Measurements from ENCODE around the gene ZNF367. TPM values are rescaled to one million over a fixed set of nuclear protein-coding genes. Genes with fewer than 3 reads are reported as not detected.

ZNF367 gene
- total RNA-seq, 1 donor from 2014 or later = 0.74 TPM

GRCh38 chr9:96395964-96396363 is 22.2 kb downstream of the ZNF367 start:
- H3K4me3 ChIP-seq = no peak overlapping the region
- no peaks in the 10 kb centered on the region for H3K27me3 ChIP-seq
- H3K27ac ChIP-seq = no peak overlapping the region
- TF ChIP-seq POLR2AphosphoS5 (IDR thresholded peaks at IDR 0.05; ENCODE audit: insufficient read depth in 1 of 2, low read depth in 1 of 2) (no peak), POLR2A (IDR thresholded peaks at IDR 0.05) (no peak), CTCF (IDR thresholded peaks at IDR 0.05) (no peak)
- H3K4me1 ChIP-seq = no peaks in the 10 kb centered on the region
- H3K36me3 ChIP-seq = no peaks in the 10 kb centered on the region
- DNase-seq (ENCODE audit: extremely low spot score in 2 of 2) = no peak
- H3K9me3 ChIP-seq = no peaks in the 10 kb centered on the region
- intact Hi-C loops (cut with DNase I) = no loop called here

- Histone ChIP-seq H3K27ac (no peak overlapping the region), H3K4me1 (no peaks in the 10 kb centered on the region), H3K27me3 (no peaks in the 10 kb centered on the region), H3K9me3 (no peaks in the 10 kb centered on the region), H3K36me3 (no peaks in the 10 kb centered on the region), H3K4me3 (no peak overlapping the region)
- no peak for DNase-seq (ENCODE audit: extremely low spot score in 2 of 2)
- TF ChIP-seq CTCF (IDR thresholded peaks at IDR 0.05) (no peak), POLR2A (IDR thresholded peaks at IDR 0.05) (no peak), POLR2AphosphoS5 (IDR thresholded peaks at IDR 0.05; ENCODE audit: insufficient read depth in 1 of 2, low read depth in 1 of 2) (no peak)
- intact Hi-C loops (cut with DNase I) = no loop called here
These were observed 23.2 kb downstream of the ZNF367 start for GRCh38 chr9:96394832-96395496.

- H3K36me3 ChIP-seq = no peaks in the 10 kb centered on the region
- no peak for DNase-seq (ENCODE audit: extremely low spot score in 2 of 2)
- no peaks in the 10 kb centered on the region for H3K4me1 ChIP-seq
- no peak overlapping the region for H3K4me3 ChIP-seq
- intact Hi-C loops (cut with DNase I) = no loop called here
- no peak overlapping the region for H3K27ac ChIP-seq
- H3K27me3 ChIP-seq = no peaks in the 10 kb centered on the region
- H3K9me3 ChIP-seq = no peaks in the 10 kb centered on the region
- no peak for TF ChIP-seq POLR2AphosphoS5 (IDR thresholded peaks at IDR 0.05; ENCODE audit: insufficient read depth in 1 of 2, low read depth in 1 of 2)
- TF ChIP-seq POLR2A (IDR thresholded peaks at IDR 0.05) = no peak
- TF ChIP-seq CTCF (IDR thresholded peaks at IDR 0.05) = no peak
These were observed 25.9 kb downstream of the ZNF367 start for GRCh38 chr9:96392263-96392662.

- Histone ChIP-seq H3K27ac (no peak overlapping the region), H3K4me1 (no peaks in the 10 kb centered on the region), H3K27me3 (no peaks in the 10 kb centered on the region), H3K4me3 (no peak overlapping the region), H3K36me3 (no peaks in the 10 kb centered on the region), H3K9me3 (no peaks in the 10 kb centered on the region)
- no peak for DNase-seq (ENCODE audit: extremely low spot score in 2 of 2)
- intact Hi-C loops (cut with DNase I) = no loop called here
- TF ChIP-seq POLR2AphosphoS5 (IDR thresholded peaks at IDR 0.05; ENCODE audit: insufficient read depth in 1 of 2, low read depth in 1 of 2) = no peak
- TF ChIP-seq POLR2A (IDR thresholded peaks at IDR 0.05) = no peak
- no peak for TF ChIP-seq CTCF (IDR thresholded peaks at IDR 0.05)
These were observed 27.0 kb downstream of the ZNF367 start for GRCh38 chr9:96391021-96391765.

GRCh38 chr9:96388144-96388543 is 30.0 kb downstream of the ZNF367 start:
- no peak overlapping the region for H3K27ac ChIP-seq

More at GRCh38 chr9:96388144-96388543, 30.0 kb downstream of the ZNF367 start:
- TF ChIP-seq POLR2AphosphoS5 (IDR thresholded peaks at IDR 0.05; ENCODE audit: insufficient read depth in 1 of 2, low read depth in 1 of 2) = no peak
- TF ChIP-seq CTCF (IDR thresholded peaks at IDR 0.05) = no peak
- TF ChIP-seq POLR2A (IDR thresholded peaks at IDR 0.05) = no peak
- no peak overlapping the region for H3K4me3 ChIP-seq
- no peaks in the 10 kb centered on the region for H3K36me3 ChIP-seq
- H3K9me3 ChIP-seq = no peaks in the 10 kb centered on the region
- no peaks in the 10 kb centered on the region for H3K27me3 ChIP-seq
- intact Hi-C loops (cut with DNase I) = no loop called here
- no peak for DNase-seq (ENCODE audit: extremely low spot score in 2 of 2)
- no peaks in the 10 kb centered on the region for H3K4me1 ChIP-seq

Data from vagina (tissue), 2 donors.